ENCODE results near the gene S100A2.
A peak's percentile ranks its signal among the peaks of the same experiment; 100 is the strongest.

The S100A2 gene

GRCh38 chr1:153565529-153566374 is at the start of gene S100A2:
TSS of gene S100A2 (minus strand) at chr1:153565844. CDS start at chr1:153563877, 1,967 bp downstream.
- Histone ChIP-seq H3K9me3 (ENCODE audit: control insufficient read depth, insufficient read depth, low read length) (no peaks in the 10 kb centered on the region), H3K4me1 (ENCODE audit: insufficient read depth, low read length) (peaks cover 27% of the 10 kb centered on the region), H3K36me3 (ENCODE audit: insufficient read depth, low read length) (no peaks in the 10 kb centered on the region), H3K9ac (ENCODE audit: low read depth, low read length) (peak within 1 kb of the TSS; percentile 31; the same call in 1 of the 2 replicates)

- H3K4me1 ChIP-seq (ENCODE audit: insufficient read depth, low read length) = peaks cover 22% of the 10 kb centered on the region; the same call in 1 of the 2 replicates
- no peak overlapping the region for H3K9ac ChIP-seq (ENCODE audit: low read depth, low read length)
- no peaks in the 10 kb centered on the region; the same call in 1 of the 2 replicates for H3K36me3 ChIP-seq (ENCODE audit: insufficient read depth, low read length)
- no peaks in the 10 kb centered on the region for H3K9me3 ChIP-seq (ENCODE audit: control insufficient read depth, insufficient read depth, low read length)
Measured at GRCh38 chr1:153615406-153615805, 49.8 kb upstream of the S100A2 start.

- no peaks in the 10 kb centered on the region; the same call in 1 of the 2 replicates for H3K36me3 ChIP-seq (ENCODE audit: insufficient read depth, low read length)
- H3K9ac ChIP-seq (ENCODE audit: low read depth, low read length) = no peak overlapping the region
- H3K4me1 ChIP-seq (ENCODE audit: insufficient read depth, low read length) = peaks cover 27% of the 10 kb centered on the region
- H3K9me3 ChIP-seq (ENCODE audit: control insufficient read depth, insufficient read depth, low read length) = no peaks in the 10 kb centered on the region
Measured at GRCh38 chr1:153614906-153615305, 49.3 kb upstream of the S100A2 start.

GRCh38 chr1:153614189-153614900 is 48.7 kb upstream of the S100A2 start:
- H3K4me1 ChIP-seq (ENCODE audit: insufficient read depth, low read length) = peaks cover 33% of the 10 kb centered on the region
- H3K9ac ChIP-seq (ENCODE audit: low read depth, low read length) = no peak overlapping the region
- H3K36me3 ChIP-seq (ENCODE audit: insufficient read depth, low read length) = no peaks in the 10 kb centered on the region; the same call in 1 of the 2 replicates
- H3K9me3 ChIP-seq (ENCODE audit: control insufficient read depth, insufficient read depth, low read length) = no peaks in the 10 kb centered on the region

GRCh38 chr1:153613406-153613805 is 47.8 kb upstream of the S100A2 start:
- Histone ChIP-seq H3K4me1 (ENCODE audit: insufficient read depth, low read length) (peaks cover 34% of the 10 kb centered on the region), H3K9me3 (ENCODE audit: control insufficient read depth, insufficient read depth, low read length) (no peaks in the 10 kb centered on the region), H3K36me3 (ENCODE audit: insufficient read depth, low read length) (no peaks in the 10 kb centered on the region), H3K9ac (ENCODE audit: low read depth, low read length) (0 out of 2 replicates have a peak overlapping the region, but pooled peaks have one; percentile 58)

- no peaks in the 10 kb centered on the region for H3K9me3 ChIP-seq (ENCODE audit: control insufficient read depth, insufficient read depth, low read length)
- H3K36me3 ChIP-seq (ENCODE audit: insufficient read depth, low read length) = no peaks in the 10 kb centered on the region
- H3K4me1 ChIP-seq (ENCODE audit: insufficient read depth, low read length) = peaks cover 37% of the 10 kb centered on the region
- peak within 1 kb of the TSS; percentile 58; the same call in 1 of the 2 replicates for H3K9ac ChIP-seq (ENCODE audit: low read depth, low read length)
Measured at GRCh38 chr1:153612755-153613331, 47.2 kb upstream of the S100A2 start, which contains the start of gene S100A16. TSS of gene S100A16 (minus strand) at chr1:153613137. CDS start at chr1:153608151, 4,986 bp downstream.

GRCh38 chr1:153612111-153612754 is 46.6 kb upstream of the S100A2 start:
- H3K4me1 ChIP-seq (ENCODE audit: insufficient read depth, low read length) = peaks cover 42% of the 10 kb centered on the region
- H3K9ac ChIP-seq (ENCODE audit: low read depth, low read length) = peak overlapping the region; percentile 58; the same call in 1 of the 2 replicates
- H3K9me3 ChIP-seq (ENCODE audit: control insufficient read depth, insufficient read depth, low read length) = no peaks in the 10 kb centered on the region
- H3K36me3 ChIP-seq (ENCODE audit: insufficient read depth, low read length) = no peaks in the 10 kb centered on the region

GRCh38 chr1:153611356-153611755 is 45.7 kb upstream of the S100A2 start:
- Histone ChIP-seq H3K9me3 (ENCODE audit: control insufficient read depth, insufficient read depth, low read length) (no peaks in the 10 kb centered on the region), H3K9ac (ENCODE audit: low read depth, low read length) (peak overlapping the region; percentile 58; the same call in 1 of the 2 replicates), H3K4me1 (ENCODE audit: insufficient read depth, low read length) (peaks cover 39% of the 10 kb centered on the region), H3K36me3 (ENCODE audit: insufficient read depth, low read length) (no peaks in the 10 kb centered on the region)

- no peak overlapping the region for H3K9ac ChIP-seq (ENCODE audit: low read depth, low read length)
- H3K4me1 ChIP-seq (ENCODE audit: insufficient read depth, low read length) = peaks cover 35% of the 10 kb centered on the region
- no peaks in the 10 kb centered on the region for H3K9me3 ChIP-seq (ENCODE audit: control insufficient read depth, insufficient read depth, low read length)
- H3K36me3 ChIP-seq (ENCODE audit: insufficient read depth, low read length) = no peaks in the 10 kb centered on the region
Measured at GRCh38 chr1:153610811-153611301, 45.2 kb upstream of the S100A2 start.

GRCh38 chr1:153610334-153610733 is 44.7 kb upstream of the S100A2 start:
- Histone ChIP-seq H3K36me3 (ENCODE audit: insufficient read depth, low read length) (no peaks in the 10 kb centered on the region), H3K4me1 (ENCODE audit: insufficient read depth, low read length) (peaks cover 31% of the 10 kb centered on the region), H3K9me3 (ENCODE audit: control insufficient read depth, insufficient read depth, low read length) (no peaks in the 10 kb centered on the region), H3K9ac (ENCODE audit: low read depth, low read length) (no peak overlapping the region)

GRCh38 chr1:153609585-153609907 is 43.9 kb upstream of the S100A2 start:
- H3K4me1 ChIP-seq (ENCODE audit: insufficient read depth, low read length) = peaks cover 31% of the 10 kb centered on the region
- H3K36me3 ChIP-seq (ENCODE audit: insufficient read depth, low read length) = no peaks in the 10 kb centered on the region
- H3K9ac ChIP-seq (ENCODE audit: low read depth, low read length) = peak overlapping the region; percentile 46; the same call in 1 of the 2 replicates
- H3K9me3 ChIP-seq (ENCODE audit: control insufficient read depth, insufficient read depth, low read length) = no peaks in the 10 kb centered on the region

- peak overlapping the region; percentile 46; the same call in 1 of the 2 replicates for H3K9ac ChIP-seq (ENCODE audit: low read depth, low read length)
- H3K9me3 ChIP-seq (ENCODE audit: control insufficient read depth, insufficient read depth, low read length) = no peaks in the 10 kb centered on the region
- H3K4me1 ChIP-seq (ENCODE audit: insufficient read depth, low read length) = peaks cover 31% of the 10 kb centered on the region
- no peaks in the 10 kb centered on the region for H3K36me3 ChIP-seq (ENCODE audit: insufficient read depth, low read length)
Measured at GRCh38 chr1:153608742-153609584, 43.3 kb upstream of the S100A2 start.

GRCh38 chr1:153608089-153608682 is 42.5 kb upstream of the S100A2 start:
- Histone ChIP-seq H3K36me3 (ENCODE audit: insufficient read depth, low read length) (no peaks in the 10 kb centered on the region), H3K4me1 (ENCODE audit: insufficient read depth, low read length) (peaks cover 29% of the 10 kb centered on the region), H3K9me3 (ENCODE audit: control insufficient read depth, insufficient read depth, low read length) (no peaks in the 10 kb centered on the region), H3K9ac (ENCODE audit: low read depth, low read length) (peak overlapping the region; percentile 46; the same call in 1 of the 2 replicates)

All from ES-I3 (cell line).